HepG2 (cell line): ENCODE data around the gene ACADS. TPM values are rescaled to one million over a fixed set of nuclear protein-coding genes. Genes with fewer than 3 reads are reported as not detected.

Experiments
- CREB1 ChIP-seq, 2 experiments: fragments of 450-650 bp in 1 of 2; IDR thresholded peaks; 2 replicates each; pipeline ENCODE4 v1.6.1; 2016 to 2017; ENCODE audit warnings: control low read depth in 1 of 2, mild to moderate bottlenecking in 1 of 2, missing compliant biosample characterization in 1 of 2, missing genetic modification characterization in 1 of 2
- ETV5 ChIP-seq: IDR thresholded peaks from 2 replicates; pipeline ENCODE4 v1.6.1; 2018; ENCODE audit warnings: missing biosample characterization, missing genetic modification reagents, inconsistent platforms, borderline replicate concordance
- GABPB1 ChIP-seq: IDR thresholded peaks from 2 replicates; pipeline ENCODE4 v1.6.1; 2016; ENCODE audit warnings: mild to moderate bottlenecking, missing genetic modification reagents, moderate library complexity, missing compliant biosample characterization
- LBX2 ChIP-seq: sonication (generic); formaldehyde crosslinking; IDR thresholded peaks from 2 replicates; pipeline ENCODE4 v1.5.0; 2020; ENCODE audit warnings: missing genetic modification reagents, mild to moderate bottlenecking, borderline replicate concordance
- MAF1 ChIP-seq: sonication (generic); formaldehyde crosslinking; IDR thresholded peaks from 2 replicates; pipeline ENCODE4 v1.5.0; 2020; ENCODE audit warnings: missing genetic modification reagents, borderline replicate concordance
- MXI1 ChIP-seq: IDR thresholded peaks from 3 replicates; pipeline ENCODE4 v1.6.1; 2012; ENCODE audit warnings: low read depth, low read length, inconsistent platforms, borderline replicate concordance
- NFKB2 ChIP-seq: sonication (generic); formaldehyde crosslinking; IDR thresholded peaks from 2 replicates; pipeline ENCODE4 v1.4.0; 2020; ENCODE audit warnings: missing genetic modification reagents, borderline replicate concordance
- PRPF4 ChIP-seq: fragments of 200-400 bp; formaldehyde crosslinking; IDR thresholded peaks from 2 replicates; pipeline ENCODE4 v1.6.1; 2016; ENCODE audit warnings: low read length, low read depth; ENCODE audit not compliant: poor library complexity, severe bottlenecking
- TEAD3 ChIP-seq: optimal IDR thresholded peaks from 2 replicates; pipeline ENCODE3; 2016; ENCODE audit warnings: borderline replicate concordance
- ZBED4 ChIP-seq: sonication (generic); formaldehyde crosslinking; IDR thresholded peaks from 2 replicates; pipeline ENCODE4 v1.4.0; 2020; ENCODE audit warnings: missing genetic modification reagents, borderline replicate concordance
- ZNF598 ChIP-seq: sonication (generic); formaldehyde crosslinking; IDR thresholded peaks from 2 replicates; pipeline ENCODE4 v1.5.1; 2020; ENCODE audit warnings: mild to moderate bottlenecking, missing genetic modification reagents, borderline replicate concordance
- ZNF646 ChIP-seq: sonication (generic); formaldehyde crosslinking; IDR thresholded peaks from 2 replicates; pipeline ENCODE4 v1.9.0; 2021; ENCODE audit warnings: mild to moderate bottlenecking, missing genetic modification reagents
- ZNF703 ChIP-seq: sonication (generic); formaldehyde crosslinking; IDR thresholded peaks from 2 replicates; pipeline ENCODE4 v1.5.1; 2020; ENCODE audit warnings: missing genetic modification reagents, mild to moderate bottlenecking, moderate library complexity, borderline replicate concordance
- ZNF720 ChIP-seq: sonication (generic); formaldehyde crosslinking; IDR thresholded peaks from 2 replicates; pipeline ENCODE4 v1.4.0; 2020; ENCODE audit warnings: missing genetic modification reagents
- ZNF747 ChIP-seq: sonication (generic); formaldehyde crosslinking; IDR thresholded peaks from 2 replicates; pipeline ENCODE4 v1.8.1; 2023; ENCODE audit warnings: missing genetic modification reagents, mild to moderate bottlenecking, borderline replicate concordance
- ZSCAN21 ChIP-seq: sonication (generic); formaldehyde crosslinking; IDR thresholded peaks from 2 replicates; pipeline ENCODE4 v1.8.0; 2022; ENCODE audit warnings: mild to moderate bottlenecking, missing genetic modification reagents, moderate library complexity, borderline replicate concordance
- ZSCAN31 ChIP-seq: sonication (generic); formaldehyde crosslinking; IDR thresholded peaks from 2 replicates; pipeline ENCODE4 v1.5.0; 2020; ENCODE audit warnings: low read depth, mild to moderate bottlenecking, missing genetic modification reagents
- polyA plus RNA-seq, 8 experiments: library from polyadenylated mRNA; depleted of rRNA in 3 of 8; stranded (reverse) in 7 of 8; unstranded in 1 of 8; fragments of >200 nt; fragmentation: Illumina TruSeq in 4 of 8; extraction: Trizol in 4 of 8; gene quantifications; 2 replicates each; pipeline versions ENCODE4 v1.2.1 to v1.2.3, GENCODE V29; 2011 to 2016; ENCODE audit warnings: low read depth in 4 of 8, missing spikeins in 1 of 8, mixed read lengths in 1 of 8; ENCODE audit not compliant: insufficient read depth in 1 of 8
- total RNA-seq, 5 experiments: library from RNA; depleted of rRNA; stranded (reverse); fragments of >200 nt; fragmentation: Illumina TruSeq; extraction: Trizol; gene quantifications; 2 replicates each; pipeline ENCODE4 v1.2.3, GENCODE V29; 2016; ENCODE audit warnings: low read depth in 1 of 5

Gene ACADS
- total and polyA plus RNA-seq, 2 of the 13 experiments (the other 11 are each of a cell fraction or from before 2014, with no cell fraction given) = 17.4 to 27.7 TPM

GRCh38 chr12:120686151-120686689, 39.4 kb upstream of the ACADS start (continued):
- TF ChIP-seq NFKB2 (no peak; the same call in 1 of the 2 replicates), ETV5 (CRISPR knock-in tag) (peak; percentile 22; the same call in 1 of the 2 replicates), ZNF646 (CRISPR knock-in tag) (0 out of 2 replicates have a peak, but pooled peaks have one; percentile 17), CREB1 (IDR thresholded peaks at IDR 0.05) (no peak), CREB1 (CRISPR knock-in tag; IDR thresholded peaks at IDR 0.05) (peak; percentile 86), LBX2 (no peak), TEAD3 (CRISPR knock-in tag) (peak; percentile 0), PRPF4 (no peak), ZBED4 (0 out of 2 replicates have a peak, but pooled peaks have one; percentile 10), ZNF747 (CRISPR knock-in tag) (no peak), ZSCAN21 (CRISPR knock-in tag) (peak; percentile 25; the same call in 1 of the 2 replicates), ZNF598 (CRISPR knock-in tag) (peak; percentile 4; the same call in 1 of the 2 replicates), ZNF720 (CRISPR knock-in tag) (no peak), GABPB1 (CRISPR knock-in tag) (0 out of 2 replicates have a peak, but pooled peaks have one; percentile 85), MXI1 (peak; percentile 78; the same call in 1 of the 3 replicates), ZNF703 (CRISPR knock-in tag) (no peak), MAF1 (CRISPR knock-in tag) (no peak), ZSCAN31 (0 out of 2 replicates have a peak, but pooled peaks have one; percentile 41)
